H1 (cell line): ENCODE results near the gene GIPC2. TPM values are rescaled to one million over a fixed set of nuclear protein-coding genes. Genes with fewer than 3 reads are reported as not detected.

Source experiments
- CTCF ChIA-PET: fragments of 300-600 bp; sonication (Branson Sonifier 250); formaldehyde crosslinking; loops from one replicate; lab custom pipeline; 2021; ENCODE audit not compliant: partially characterized antibody; lab: Charles Lee
- POLR2A ChIA-PET: fragments of 300-600 bp; sonication (Branson Sonifier 250); formaldehyde crosslinking; loops from one replicate; lab custom pipeline; 2021; ENCODE audit warnings: inconsistent platforms; ENCODE audit not compliant: partially characterized antibody; lab: Charles Lee
- DNase-seq, 2 experiments: peaks; one replicate each; pipeline versions ENCODE4 v3.0.0 to v3.0.0-alpha.2; 2010 to 2022; ENCODE audit warnings: low spot score in 2 of 2, low read depth in 1 of 2, mixed read lengths in 1 of 2
- FAIRE-seq: peaks from 2 replicates; lab custom pipeline; 2011; peaks lifted over from hg19 to GRCh38; lab: Jason Lieb, UNC
- H2AFZ ChIP-seq: 2 replicates; pipeline ENCODE4 v1.8.1; 2012; ENCODE audit warnings: low read length, inconsistent platforms
- H2AK5ac ChIP-seq: 2 replicates; pipeline ENCODE4 v1.6.1; 2013; ENCODE audit warnings: low read depth, low read length
- H2BK120ac ChIP-seq: replicated peaks from 2 replicates; pipeline ENCODE3; 2013; ENCODE audit warnings: low read depth, low read length, inconsistent platforms
- H2BK12ac ChIP-seq: 2 replicates; pipeline ENCODE4 v1.6.1; 2013; ENCODE audit warnings: low read depth, low read length
- H2BK15ac ChIP-seq: 2 replicates; pipeline ENCODE4 v1.6.1; 2013; ENCODE audit warnings: low read length
- H2BK20ac ChIP-seq: 2 replicates; pipeline ENCODE4 v1.6.1; 2013; ENCODE audit warnings: low read length
- H2BK5ac ChIP-seq: 2 replicates; pipeline ENCODE4 v1.6.1; 2013; ENCODE audit warnings: low read depth, low read length
- H3K14ac ChIP-seq: 2 replicates; pipeline ENCODE4 v1.6.1; 2013; ENCODE audit warnings: inconsistent platforms; ENCODE audit not compliant: insufficient read length
- H3K18ac ChIP-seq: 2 replicates; pipeline ENCODE4 v1.6.1; 2013; ENCODE audit warnings: low read length; ENCODE audit errors: extremely low read depth
- H3K23ac ChIP-seq: 2 replicates; pipeline ENCODE4 v1.6.1; 2013; ENCODE audit warnings: inconsistent platforms; ENCODE audit not compliant: insufficient read length
- H3K23me2 ChIP-seq: 2 replicates; pipeline ENCODE4 v1.6.1; 2013; ENCODE audit warnings: low read depth, low read length
- H3K27ac ChIP-seq: 2 replicates; pipeline ENCODE4 v1.6.1; 2011; ENCODE audit warnings: low read depth, low read length, inconsistent platforms
- H3K27me3 ChIP-seq, 4 experiments: replicated peaks in 1 of 4; 1 replicate in 1 of 4; 2 replicates in 3 of 4; pipeline versions ENCODE4 v1.6.1 to v1.8.1; 2011 to 2013; ENCODE audit warnings: low read length in 3 of 4, mild to moderate bottlenecking in 3 of 4, inconsistent platforms in 2 of 4, mixed read lengths in 2 of 4, moderate library complexity in 1 of 4; ENCODE audit not compliant: control insufficient read depth in 3 of 4, insufficient read depth in 3 of 4; ENCODE audit errors: extremely low read depth in 1 of 4
- H3K36me3 ChIP-seq, 4 experiments: 2 replicates each; pipeline versions ENCODE4 v1.6.1 to v1.8.1; 2011 to 2013; ENCODE audit warnings: mild to moderate bottlenecking in 4 of 4, low read length in 3 of 4, moderate library complexity in 2 of 4, control low read depth in 1 of 4, inconsistent platforms in 1 of 4; ENCODE audit not compliant: insufficient read depth in 4 of 4, control insufficient read depth in 2 of 4
- H3K4ac ChIP-seq: replicated peaks from 2 replicates; pipeline ENCODE3; 2013; ENCODE audit warnings: low read length, low read depth, mixed read lengths, inconsistent platforms; ENCODE audit not compliant: insufficient read length
- H3K4me1 ChIP-seq, 4 experiments: replicated peaks in 1 of 4; 1 replicate in 1 of 4; 2 replicates in 3 of 4; pipeline versions ENCODE4 v1.6.1 to v1.8.1; 2011 to 2013; ENCODE audit warnings: low read length in 3 of 4, inconsistent platforms in 2 of 4, mixed read lengths in 1 of 4; ENCODE audit not compliant: insufficient read depth in 4 of 4, control insufficient read depth in 3 of 4
- H3K4me2 ChIP-seq, 2 experiments: 2 replicates each; pipeline versions ENCODE4 v1.6.1 to v1.8.1; 2011 to 2013; ENCODE audit warnings: low read depth in 2 of 2, low read length in 2 of 2, control low read depth in 1 of 2, inconsistent platforms in 1 of 2, mild to moderate bottlenecking in 1 of 2; ENCODE audit not compliant: insufficient read depth in 1 of 2
- H3K4me3 ChIP-seq, 4 experiments: fragments of 200-600, 300-600 bp in 1 of 4; sonication (generic), shearing (Covaris generic), sonication (Bioruptor Twin) in 1 of 4; 2 replicates each; pipeline versions ENCODE4 v1.5.1 to v1.8.1; 2011 to 2016; ENCODE audit warnings: low read length in 4 of 4, low read depth in 3 of 4, control low read depth in 2 of 4, inconsistent platforms in 2 of 4, mild to moderate bottlenecking in 2 of 4, mixed read lengths in 1 of 4, moderate library complexity in 1 of 4; ENCODE audit not compliant: insufficient read depth in 2 of 4; ENCODE audit errors: extremely low read depth in 1 of 4
- H3K56ac ChIP-seq: replicated peaks from 2 replicates; pipeline ENCODE3; 2013; ENCODE audit warnings: low read depth, mild to moderate bottlenecking, mixed read lengths, low read length, inconsistent platforms; ENCODE audit not compliant: insufficient read length
- H3K79me1 ChIP-seq: 2 replicates; pipeline ENCODE4 v1.6.1; 2013; ENCODE audit warnings: low read depth, low read length, control low read depth
- H3K79me2 ChIP-seq, 2 experiments: 2 replicates each; pipeline versions ENCODE4 v1.6.1 to v1.8.1; 2012 to 2013; ENCODE audit warnings: low read length in 2 of 2, mild to moderate bottlenecking in 2 of 2, inconsistent platforms in 1 of 2; ENCODE audit not compliant: insufficient read depth in 2 of 2, control insufficient read depth in 1 of 2
- H3K9ac ChIP-seq, 4 experiments: replicated peaks in 1 of 4; 1 replicate in 1 of 4; 2 replicates in 3 of 4; pipeline versions ENCODE4 v1.6.1 to v1.8.1; 2011 to 2013; ENCODE audit warnings: low read depth in 3 of 4, low read length in 3 of 4, control low read depth in 2 of 4, mild to moderate bottlenecking in 2 of 4, moderate library complexity in 2 of 4, inconsistent platforms in 1 of 4; ENCODE audit errors: extremely low read depth in 1 of 4
- H3K9me3 ChIP-seq, 2 experiments: 2 replicates each; pipeline versions ENCODE4 v1.6.1 to v1.8.1; 2012 to 2013; ENCODE audit warnings: mild to moderate bottlenecking in 2 of 2, moderate library complexity in 2 of 2, control low read depth in 1 of 2, inconsistent platforms in 1 of 2, low read depth in 1 of 2, low read length in 1 of 2, mixed read lengths in 1 of 2; ENCODE audit not compliant: insufficient read depth in 2 of 2
- H4K20me1 ChIP-seq, 2 experiments: replicated peaks in 1 of 2; 2 replicates each; pipeline versions ENCODE3 to v1.8.1; 2011 to 2013; ENCODE audit warnings: inconsistent platforms in 2 of 2, low read length in 2 of 2, mild to moderate bottlenecking in 1 of 2; ENCODE audit not compliant: insufficient read depth in 2 of 2, control insufficient read depth in 1 of 2
- H4K5ac ChIP-seq: 2 replicates; pipeline ENCODE4 v1.6.1; 2013; ENCODE audit warnings: low read length, low read depth, mixed read lengths, inconsistent platforms; ENCODE audit not compliant: insufficient read length
- H4K8ac ChIP-seq: 2 replicates; pipeline ENCODE4 v1.8.0; 2013; ENCODE audit warnings: mild to moderate bottlenecking, moderate library complexity, low read length, inconsistent platforms; ENCODE audit not compliant: insufficient read depth; ENCODE audit errors: extremely low read depth
- H4K91ac ChIP-seq: replicated peaks from 2 replicates; pipeline ENCODE3; 2013; ENCODE audit warnings: low read length, mixed read lengths, inconsistent platforms; ENCODE audit not compliant: insufficient read length
- CTCF ChIP-seq, 3 experiments: IDR thresholded peaks; 1 replicate in 2 of 3; 2 replicates in 1 of 3; pipeline versions ENCODE4 v1.5.1 to v1.6.1; 2011; ENCODE audit warnings: low read length in 3 of 3, mild to moderate bottlenecking in 3 of 3, inconsistent platforms in 2 of 3, low read depth in 1 of 3, moderate library complexity in 1 of 3; ENCODE audit not compliant: insufficient read depth in 1 of 3; ENCODE audit errors: control extremely low read depth in 1 of 3
- HDAC2 ChIP-seq, 2 experiments: fragments of 300-600 bp in 1 of 2; sonication (generic) in 1 of 2; IDR thresholded peaks; 2 replicates each; pipeline ENCODE4 v1.6.1; 2011 to 2012; ENCODE audit warnings: low read depth in 2 of 2, low read length in 2 of 2, mild to moderate bottlenecking in 2 of 2, moderate library complexity in 2 of 2, borderline replicate concordance in 1 of 2, inconsistent platforms in 1 of 2
- JUN ChIP-seq: IDR thresholded peaks from 2 replicates; pipeline ENCODE4 v1.6.1; 2011; ENCODE audit warnings: low read depth, mild to moderate bottlenecking, improper control_type of control experiment, low read length
- KDM4A ChIP-seq: IDR thresholded peaks from one replicate; pipeline ENCODE4 v1.7.1; 2012; ENCODE audit warnings: low read depth, mild to moderate bottlenecking, moderate library complexity, low read length, inconsistent platforms; ENCODE audit not compliant: severe bottlenecking
- MAX ChIP-seq: IDR thresholded peaks from 2 replicates; pipeline ENCODE4 v1.6.1; 2012; ENCODE audit warnings: inconsistent platforms
- SP1 ChIP-seq: IDR thresholded peaks from 2 replicates; pipeline ENCODE4 v1.6.1; 2011; ENCODE audit warnings: low read depth, low read length
- TAF1 ChIP-seq: IDR thresholded peaks from 2 replicates; pipeline ENCODE4 v1.6.1; 2011; ENCODE audit warnings: mild to moderate bottlenecking, low read depth, low read length
- WGBS, 2 experiments: shearing (Covaris generic) in 1 of 2; methylation state at CpG; one replicate each; pipeline versions ENCODE4 v1.1.6 to v1.1.7; 2013 to 2015; ENCODE audit warnings: low lambda C conversion rate in 2 of 2, mixed read lengths in 2 of 2, inconsistent platforms in 1 of 2, low coverage in 1 of 2, missing lambda C conversion rate in 1 of 2; ENCODE audit not compliant: insufficient replicate concordance in 2 of 2, insufficient coverage in 1 of 2, insufficient read length in 1 of 2; ENCODE audit errors: extremely low coverage in 1 of 2, missing lambda C conversion rate in 1 of 2; 5-methylcytosine and 5-hydroxymethylcytosine counted together
- polyA plus RNA-seq, 7 experiments: library from polyadenylated mRNA; depleted of rRNA in 3 of 7; stranded (reverse) in 5 of 7; unstranded in 2 of 7; fragments of >200 nt in 5 of 7; fragments of 200-250 nt in 2 of 7; gene quantifications; 1 replicate in 5 of 7; 2 replicates in 1 of 7; 4 replicates in 1 of 7; pipeline versions ENCODE4 v1.2.1 to v1.2.3, GENCODE V29; 2011 to 2013; ENCODE audit warnings: missing spikeins in 2 of 7, mixed read lengths in 2 of 7
- total RNA-seq: library from RNA; stranded (reverse); fragmentation: NEBNext Ultra II Directional; extraction: Animal tissue kit (Norgen Biotek cat#: 25700); gene quantifications from 2 replicates; pipeline ENCODE4 v1.2.1, GENCODE V29; 2021

The GIPC2 gene
- total and polyA plus RNA-seq, 2 of the 8 experiments (the other 6 are each of a cell fraction or from before 2014, with no cell fraction given): 0.29 to 0.69 TPM

GRCh38 chr1:78114034-78114956 is 68.5 kb downstream of the GIPC2 start:
- Histone ChIP-seq H3K27ac (no peak overlapping the region), H2AK5ac (no peak overlapping the region), H3K4me1 (no peaks in the 10 kb centered on the region), H3K4ac (no peak overlapping the region), H3K14ac (no peak overlapping the region), H3K4me2 (no peak overlapping the region), H3K27me3 (peaks cover 0 to 3% (median 0%) of the 10 kb centered on the region in 4 experiments; a peak in 1 of 7 replicates), H4K91ac (no peak overlapping the region), H3K9me3 (no peaks in the 10 kb centered on the region), H3K79me1 (no peaks in the 10 kb centered on the region), H3K56ac (no peak overlapping the region), H2BK12ac (0 out of 2 replicates have a peak overlapping the region, but pooled peaks have one; percentile 32), H3K4me3 (no peak overlapping the region), H4K5ac (no peak overlapping the region), H2BK5ac (no peak overlapping the region), H3K79me2 (no peaks in the 10 kb centered on the region), H3K36me3 (no peaks in the 10 kb centered on the region), H2BK120ac (no peak overlapping the region), H3K23me2 (no peaks in the 10 kb centered on the region), H3K18ac (no peak overlapping the region), H4K8ac (peak overlapping the region; percentile 77; the same call in 1 of the 2 replicates), H3K23ac (no peak overlapping the region), H4K20me1 (no peaks in the 10 kb centered on the region), H2BK20ac (no peak overlapping the region), H2AFZ (peak overlapping the region; percentile 72; the same call in 1 of the 2 replicates), H3K9ac (no peak overlapping the region), H2BK15ac (no peak overlapping the region)
- ChIA-PET CTCF (interaction anchor here (0.6 to 3.1 kb wide), 49 partner anchors 10 to 1920 kb away, joined by 3 to 25 read pairs (median 4); partner anchors contain the start of genes DNAJB4 and FUBP1), POLR2A (interaction anchor here (0.6 to 2.5 kb wide), 8 partner anchors 23 to 138 kb away, joined by 3 to 15 read pairs (median 4); partner anchors contain the start of genes DNAJB4 and FUBP1)
- peak; percentile 52 for FAIRE-seq
- 88% methylated on average over 9 of the region's 9 CpGs; no CpG with 5 or more reads in 1 of the 2 experiments for WGBS, 2 experiments
- DNase-seq: no peak
- no peak for TF ChIP-seq TAF1
- no peak for TF ChIP-seq KDM4A
- no peak for TF ChIP-seq HDAC2 (IDR thresholded peaks at IDR 0.05; ENCODE audit: borderline replicate concordance in 1 of 2, low read depth in 2 of 2, low read length in 2 of 2)
- TF ChIP-seq JUN: no peak
- TF ChIP-seq SP1: 0 out of 2 replicates have a peak, but pooled peaks have one; percentile 23
- peak in 2 of 3 experiments; percentile 68 to 100; a peak in 3 of 4 replicates for TF ChIP-seq CTCF (IDR thresholded peaks at IDR 0.05; ENCODE audit: control extremely low read depth in 1 of 3, insufficient read depth in 1 of 3, low read depth in 1 of 3, low read length in 3 of 3)
- no peak for TF ChIP-seq MAX
